Nephron (organoid): ENCODE measurements around the gene C2CD3.

Source experiments
- H3K27ac Mint-ChIP-seq, 3 experiments: 2 replicates each; pipeline ENCODE4 v1.8.0; 2020; ENCODE audit warnings: mixed read lengths in 3 of 3, mild to moderate bottlenecking in 2 of 3, moderate library complexity in 1 of 3
- H3K27me3 Mint-ChIP-seq: 2 replicates; pipeline ENCODE4 v1.8.0; 2021; ENCODE audit warnings: low read depth, mild to moderate bottlenecking, moderate library complexity, mixed read lengths
- H3K36me3 Mint-ChIP-seq: 2 replicates; pipeline ENCODE4 v1.8.0; 2020; ENCODE audit warnings: low read depth, mixed read lengths
- H3K4me1 Mint-ChIP-seq: 2 replicates; pipeline ENCODE4 v1.8.0; 2020; ENCODE audit warnings: mixed read lengths
- H3K4me3 Mint-ChIP-seq, 3 experiments: 2 replicates each; pipeline ENCODE4 v1.8.0; 2020; ENCODE audit warnings: mild to moderate bottlenecking in 3 of 3, mixed read lengths in 3 of 3, moderate library complexity in 2 of 3
- H3K9me3 Mint-ChIP-seq: 2 replicates; pipeline ENCODE4 v1.8.0; 2020; ENCODE audit warnings: mixed read lengths
- TF ChIP-seq, protein P1 (sequence below), 3 experiments: fragments of 200-600 bp; sonication (generic); IDR thresholded peaks; one replicate each; pipeline ENCODE4 v1.5.0; 2021; ENCODE audit warnings: antibody characterized with exemption in 3 of 3; ENCODE audit not compliant: unreplicated experiment in 3 of 3

The C2CD3 gene

DNA sequence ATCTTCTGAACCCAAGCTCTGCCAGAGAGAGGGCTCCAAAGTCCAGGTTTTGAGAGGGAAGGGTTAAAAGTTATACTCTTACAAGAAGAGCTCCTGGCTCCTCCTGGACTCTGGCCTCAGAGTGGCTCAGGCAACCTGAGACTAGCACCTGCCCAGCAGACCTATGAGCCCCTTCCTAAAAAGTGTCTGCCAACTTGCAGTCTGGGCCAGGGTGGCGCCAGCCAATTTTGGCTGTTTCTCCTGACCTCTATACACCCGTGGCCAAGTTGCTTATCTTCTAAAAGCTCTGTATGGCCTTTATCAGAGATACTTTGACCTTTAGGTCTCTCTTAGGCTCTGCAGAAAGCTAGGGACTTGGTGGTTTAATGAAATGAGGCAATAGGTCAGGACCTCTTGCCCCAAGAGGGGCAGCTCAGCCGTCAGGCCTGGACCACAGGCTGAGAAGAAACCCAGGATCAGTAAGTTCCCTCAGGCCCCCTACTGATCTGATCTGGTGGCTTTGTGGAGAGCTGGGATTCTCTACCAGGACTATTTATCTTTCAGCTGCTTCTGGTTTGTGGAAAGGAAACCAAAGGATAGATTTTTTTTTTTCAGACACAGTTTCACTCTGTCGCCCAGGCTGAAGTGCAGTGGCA, 151.6 kb downstream of the C2CD3 start:
- Mint-ChIP-seq H3K27ac (no peak overlapping the region), H3K4me1 (no peaks in the 10 kb centered on the region), H3K36me3 (peaks cover 28% of the 10 kb centered on the region), H3K27me3 (no peaks in the 10 kb centered on the region), H3K9me3 (no peaks in the 10 kb centered on the region), H3K4me3 (no peak overlapping the region)
- TF ChIP-seq, protein P1, sequence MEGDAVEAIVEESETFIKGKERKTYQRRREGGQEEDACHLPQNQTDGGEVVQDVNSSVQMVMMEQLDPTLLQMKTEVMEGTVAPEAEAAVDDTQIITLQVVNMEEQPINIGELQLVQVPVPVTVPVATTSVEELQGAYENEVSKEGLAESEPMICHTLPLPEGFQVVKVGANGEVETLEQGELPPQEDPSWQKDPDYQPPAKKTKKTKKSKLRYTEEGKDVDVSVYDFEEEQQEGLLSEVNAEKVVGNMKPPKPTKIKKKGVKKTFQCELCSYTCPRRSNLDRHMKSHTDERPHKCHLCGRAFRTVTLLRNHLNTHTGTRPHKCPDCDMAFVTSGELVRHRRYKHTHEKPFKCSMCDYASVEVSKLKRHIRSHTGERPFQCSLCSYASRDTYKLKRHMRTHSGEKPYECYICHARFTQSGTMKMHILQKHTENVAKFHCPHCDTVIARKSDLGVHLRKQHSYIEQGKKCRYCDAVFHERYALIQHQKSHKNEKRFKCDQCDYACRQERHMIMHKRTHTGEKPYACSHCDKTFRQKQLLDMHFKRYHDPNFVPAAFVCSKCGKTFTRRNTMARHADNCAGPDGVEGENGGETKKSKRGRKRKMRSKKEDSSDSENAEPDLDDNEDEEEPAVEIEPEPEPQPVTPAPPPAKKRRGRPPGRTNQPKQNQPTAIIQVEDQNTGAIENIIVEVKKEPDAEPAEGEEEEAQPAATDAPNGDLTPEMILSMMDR (IDR thresholded peaks at IDR 0.05; ENCODE audit: unreplicated experiment in 3 of 3): no peak

DNA sequence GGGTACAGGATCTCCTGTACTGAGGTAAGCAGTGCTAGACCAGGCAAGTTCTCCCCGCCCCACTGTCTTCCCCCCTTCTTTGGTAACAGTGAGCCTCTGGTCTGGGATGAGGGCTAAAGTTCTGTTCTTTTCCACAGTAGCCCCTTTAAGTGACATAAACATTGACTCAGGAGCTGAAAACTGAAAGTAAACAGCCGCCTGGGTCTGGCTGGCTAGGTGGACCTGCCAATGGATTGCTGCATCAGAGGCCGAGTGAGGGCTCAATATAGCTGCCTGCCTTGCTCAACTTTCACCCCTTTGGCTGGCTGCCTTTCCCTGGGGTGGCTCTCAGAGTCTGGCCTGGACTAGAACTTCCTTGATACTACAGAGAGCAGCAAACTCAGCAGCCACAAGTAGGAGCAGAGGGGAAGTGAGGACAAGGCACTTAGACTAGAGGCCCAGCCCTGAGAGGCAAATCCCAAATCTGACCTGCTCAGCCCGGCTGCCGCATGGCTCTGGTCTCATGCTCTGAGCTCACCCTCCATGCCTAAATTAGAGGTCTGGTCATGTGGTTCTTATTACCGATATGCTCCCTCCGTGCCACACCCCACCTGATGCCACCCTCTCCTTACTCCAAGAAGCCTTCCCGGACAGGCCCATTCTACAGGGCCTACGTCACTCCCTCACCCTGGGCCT, 152.3 kb downstream of the C2CD3 start:
- Mint-ChIP-seq H3K4me1 (no peaks in the 10 kb centered on the region), H3K27me3 (no peaks in the 10 kb centered on the region), H3K4me3 (no peak overlapping the region), H3K27ac (no peak overlapping the region), H3K9me3 (no peaks in the 10 kb centered on the region), H3K36me3 (peaks cover 24% of the 10 kb centered on the region)
- TF ChIP-seq, protein P1 (IDR thresholded peaks at IDR 0.05; ENCODE audit: unreplicated experiment in 3 of 3): no peak

DNA sequence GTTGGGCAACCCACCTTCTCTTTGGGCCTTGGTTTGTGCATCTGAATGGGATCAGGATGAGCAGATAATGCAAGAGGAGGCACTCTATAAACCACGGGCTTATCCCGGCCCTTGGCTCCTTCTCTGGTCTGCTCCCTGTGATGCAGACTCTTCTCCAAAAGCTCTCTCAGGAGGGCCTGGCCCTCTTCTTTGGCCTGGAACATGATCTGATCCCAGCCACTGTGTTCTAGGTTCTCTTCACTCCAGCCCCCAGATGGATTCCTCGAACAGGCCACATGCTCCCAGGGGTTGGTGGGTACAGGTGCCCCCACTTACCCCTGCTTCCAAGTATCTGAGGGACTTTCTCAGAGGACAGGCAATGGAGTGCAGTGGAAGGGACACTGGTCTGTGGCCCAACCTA, 153.2 kb downstream of the C2CD3 start:
- Mint-ChIP-seq H3K27ac (no peak overlapping the region), H3K4me1 (no peaks in the 10 kb centered on the region), H3K9me3 (no peaks in the 10 kb centered on the region), H3K36me3 (peaks cover 24% of the 10 kb centered on the region), H3K27me3 (no peaks in the 10 kb centered on the region), H3K4me3 (no peak overlapping the region)
- TF ChIP-seq, protein P1 (IDR thresholded peaks at IDR 0.05; ENCODE audit: unreplicated experiment in 3 of 3): no peak

DNA sequence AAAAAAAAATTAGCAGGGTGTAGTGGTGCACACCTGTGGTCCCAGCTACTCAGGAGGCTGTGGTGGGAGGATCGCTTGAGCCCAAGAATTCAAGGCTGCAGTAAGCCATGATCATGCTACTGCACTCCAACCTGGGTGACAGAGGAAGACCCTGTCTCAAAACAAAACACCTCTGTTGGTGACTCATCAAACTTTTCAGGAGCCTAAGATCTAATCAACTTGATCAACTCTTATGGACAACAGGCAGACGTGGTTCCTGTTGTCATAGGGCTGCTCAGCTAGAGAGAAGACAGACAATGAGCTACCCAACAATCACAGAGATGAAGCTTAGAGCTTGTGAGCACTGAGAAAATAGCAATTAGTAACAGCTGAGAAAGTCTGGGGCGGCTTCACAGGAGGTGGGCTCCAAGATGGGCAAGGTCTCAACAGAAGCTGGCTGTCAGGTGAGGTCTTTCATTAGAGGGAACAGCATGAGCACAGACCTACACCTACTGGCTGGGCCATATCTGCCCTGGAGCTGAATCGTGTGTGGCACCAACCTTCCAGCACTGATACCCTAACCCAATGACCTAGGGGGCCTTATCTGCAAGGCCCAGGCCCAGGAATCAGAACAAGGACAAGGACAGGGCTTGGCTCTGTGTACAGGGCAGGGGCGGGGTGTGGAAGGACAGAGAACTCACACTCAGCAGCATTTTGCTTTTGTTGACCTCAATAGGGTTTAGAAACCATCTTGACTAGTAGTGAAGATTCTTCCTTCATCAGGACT, 154.7 kb downstream of the C2CD3 start:
- Mint-ChIP-seq H3K27me3 (no peaks in the 10 kb centered on the region), H3K36me3 (peaks cover 28% of the 10 kb centered on the region), H3K9me3 (no peaks in the 10 kb centered on the region), H3K4me1 (no peaks in the 10 kb centered on the region), H3K27ac (no peak overlapping the region), H3K4me3 (no peak overlapping the region)
- TF ChIP-seq, protein P1 (IDR thresholded peaks at IDR 0.05; ENCODE audit: unreplicated experiment in 3 of 3): no peak

DNA sequence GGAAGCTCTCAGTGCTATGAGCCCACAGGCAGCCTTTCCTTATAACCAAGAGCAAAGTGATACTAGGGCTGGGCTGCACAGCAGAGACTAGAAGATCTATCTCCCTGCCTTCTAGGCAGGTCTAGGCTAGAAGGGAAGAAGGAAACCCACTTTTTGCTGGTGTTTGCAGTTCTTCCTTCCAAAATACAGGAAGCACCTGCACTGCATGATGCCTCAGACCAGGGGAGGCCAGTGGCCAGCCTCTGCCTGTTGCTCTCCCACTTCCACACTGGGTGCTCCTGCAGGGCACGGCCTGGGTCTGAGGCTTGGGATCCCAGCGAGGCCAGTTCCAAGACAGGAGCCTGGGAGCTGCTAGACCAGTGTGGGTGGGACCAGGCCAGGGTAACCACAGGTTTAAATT, 155.9 kb downstream of the C2CD3 start:
- TF ChIP-seq, protein P1 (IDR thresholded peaks at IDR 0.05; ENCODE audit: unreplicated experiment in 3 of 3): no peak
- Mint-ChIP-seq H3K4me1 (no peaks in the 10 kb centered on the region), H3K27me3 (no peaks in the 10 kb centered on the region), H3K4me3 (no peak overlapping the region), H3K36me3 (peaks cover 28% of the 10 kb centered on the region), H3K9me3 (no peaks in the 10 kb centered on the region), H3K27ac (no peak overlapping the region)
